Kasumi-1 (cell line): ENCODE data around the gene COLQ.

Experiments
- DNase-seq, 2 experiments: peaks; one replicate each; lab custom pipeline; 2025; lab: John Stamatoyannopoulos, UW

The COLQ gene

GRCh38 chr3:15454965-15455364, 66.5 kb downstream of the COLQ start:
- no peak for DNase-seq

DNA sequence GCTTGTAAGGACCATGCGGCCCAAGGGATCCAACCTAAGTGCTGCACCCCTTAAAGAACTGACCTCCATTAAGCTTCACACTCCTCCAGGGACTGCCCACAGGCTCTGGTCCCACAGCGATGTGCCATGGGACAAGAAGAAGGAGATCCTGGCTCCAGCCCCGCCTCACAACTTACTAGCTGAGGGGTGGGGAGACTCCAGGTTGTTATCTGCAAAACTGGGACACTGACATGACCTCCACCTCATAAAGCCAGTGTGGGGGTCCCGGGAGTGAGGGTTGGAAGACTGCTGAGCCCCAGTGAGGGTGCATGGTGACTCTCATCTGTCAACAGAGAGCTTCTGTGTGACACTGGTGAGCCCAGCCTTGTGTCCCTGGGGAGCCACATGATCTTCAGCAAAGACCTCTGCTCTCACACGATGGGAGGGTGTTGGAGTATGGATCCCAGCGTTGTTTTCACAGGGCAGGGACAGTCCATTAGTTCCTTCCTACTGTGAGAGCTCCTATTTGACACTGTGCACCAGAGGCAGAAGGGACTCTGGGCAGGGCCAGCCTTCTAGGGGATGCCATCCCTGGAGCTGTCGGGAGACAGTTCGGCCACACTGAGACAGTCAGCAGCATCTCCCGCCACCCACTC, 67.4 kb downstream of the COLQ start:
- no peak for DNase-seq

DNA sequence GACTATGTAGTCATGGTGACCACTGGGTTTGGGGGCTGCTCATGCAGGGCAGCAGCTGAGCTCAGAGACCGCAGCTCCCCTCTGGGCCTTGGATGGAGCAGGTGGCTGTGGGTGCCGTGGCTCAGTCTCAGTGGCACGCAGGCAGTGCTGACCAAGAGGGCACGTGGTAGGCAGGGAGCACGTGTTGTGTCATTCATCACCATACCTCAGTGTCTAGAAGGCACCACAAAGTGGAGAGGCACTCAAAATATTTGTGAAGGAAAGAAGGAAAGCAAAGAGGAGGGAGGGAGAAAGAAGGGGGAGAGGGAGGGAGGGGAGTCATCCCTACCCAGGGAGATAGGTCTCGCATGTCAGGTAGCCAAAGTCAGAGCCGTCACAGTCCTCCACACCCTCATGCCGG, 68.0 kb downstream of the COLQ start:
- DNase-seq: no peak

- no peak for DNase-seq
These were observed 68.5 kb downstream of the COLQ start for GRCh38 chr3:15452961-15453360.

- no peak for DNase-seq
These were observed 69.3 kb downstream of the COLQ start for GRCh38 chr3:15452156-15452555.

- no peak for DNase-seq
These were observed 70.0 kb downstream of the COLQ start for GRCh38 chr3:15451216-15452113.

- DNase-seq: no peak
These were observed 70.9 kb downstream of the COLQ start for GRCh38 chr3:15450438-15451215.

- DNase-seq: no peak
These were observed 71.8 kb downstream of the COLQ start for GRCh38 chr3:15449489-15450224.

- DNase-seq: no peak
These were observed 77.5 kb downstream of the COLQ start for GRCh38 chr3:15443826-15444524.

GRCh38 chr3:15440891-15441290, 80.6 kb downstream of the COLQ start:
- peak; percentile 34 to 47 for DNase-seq

- DNase-seq: no peak
These were observed 82.0 kb downstream of the COLQ start for GRCh38 chr3:15439476-15439875.

DNA sequence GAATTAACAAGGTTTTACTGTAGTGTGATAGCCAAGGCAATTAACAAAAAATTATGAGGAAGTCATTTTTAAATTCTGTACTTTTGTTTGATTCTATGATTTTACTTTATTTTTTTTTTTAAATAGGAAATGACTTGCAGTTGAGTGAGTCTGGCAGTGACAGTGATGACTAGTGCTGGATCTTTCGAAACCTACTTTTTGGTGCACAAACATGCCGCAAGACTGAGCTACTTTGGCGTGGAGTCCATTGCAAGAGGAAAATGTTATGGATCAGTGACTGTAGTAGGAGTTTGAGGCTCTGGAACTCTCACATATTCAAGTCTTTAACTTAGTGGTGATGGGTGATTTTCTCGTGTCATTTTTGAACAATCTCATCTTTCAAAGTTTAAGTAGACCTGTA, 82.5 kb downstream of the COLQ start:
- DNase-seq: no peak

DNA sequence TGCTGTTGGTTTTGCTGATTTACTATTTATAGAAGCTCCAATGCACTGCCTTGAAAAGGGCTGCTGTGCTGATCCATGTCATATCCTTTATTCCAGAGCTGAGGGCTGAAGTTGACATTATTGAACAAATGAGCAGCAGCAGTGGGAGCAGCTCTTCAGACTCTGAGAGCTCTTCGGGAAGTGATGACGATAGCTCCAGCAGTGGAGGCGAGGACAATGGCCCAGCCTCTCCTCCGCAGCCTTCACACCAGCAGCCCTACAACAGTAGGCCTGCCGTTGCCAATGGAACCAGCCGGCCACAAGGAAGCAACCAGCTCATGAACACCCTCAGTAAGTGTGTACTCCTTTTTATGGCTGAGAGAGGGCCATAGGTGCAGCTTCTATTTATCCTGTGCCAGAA, 85.3 kb downstream of the COLQ start:
- DNase-seq: no peak

DNA sequence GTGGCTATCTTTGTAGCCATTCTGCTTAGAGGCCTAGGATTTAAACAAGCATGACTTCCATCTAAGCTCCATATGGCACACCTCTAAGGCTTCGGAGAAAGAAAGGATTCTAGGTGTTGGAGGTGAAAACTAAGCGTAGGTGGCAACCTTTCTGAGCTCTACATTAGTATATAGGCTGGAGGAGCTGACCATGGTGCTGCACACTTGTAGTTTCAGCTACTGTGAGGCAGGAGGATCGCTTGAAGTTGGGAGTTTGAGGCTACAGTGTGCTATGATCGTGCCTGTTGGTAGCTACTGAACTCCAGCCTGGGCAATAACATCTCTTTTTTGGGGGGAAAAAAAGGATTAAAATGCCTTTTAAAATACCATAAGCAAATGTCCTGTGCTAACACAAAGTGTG, 86.8 kb downstream of the COLQ start:
- peak; percentile 31 to 33 for DNase-seq

- DNase-seq: no peak
These were observed 88.0 kb downstream of the COLQ start for GRCh38 chr3:15433531-15433930.

DNA sequence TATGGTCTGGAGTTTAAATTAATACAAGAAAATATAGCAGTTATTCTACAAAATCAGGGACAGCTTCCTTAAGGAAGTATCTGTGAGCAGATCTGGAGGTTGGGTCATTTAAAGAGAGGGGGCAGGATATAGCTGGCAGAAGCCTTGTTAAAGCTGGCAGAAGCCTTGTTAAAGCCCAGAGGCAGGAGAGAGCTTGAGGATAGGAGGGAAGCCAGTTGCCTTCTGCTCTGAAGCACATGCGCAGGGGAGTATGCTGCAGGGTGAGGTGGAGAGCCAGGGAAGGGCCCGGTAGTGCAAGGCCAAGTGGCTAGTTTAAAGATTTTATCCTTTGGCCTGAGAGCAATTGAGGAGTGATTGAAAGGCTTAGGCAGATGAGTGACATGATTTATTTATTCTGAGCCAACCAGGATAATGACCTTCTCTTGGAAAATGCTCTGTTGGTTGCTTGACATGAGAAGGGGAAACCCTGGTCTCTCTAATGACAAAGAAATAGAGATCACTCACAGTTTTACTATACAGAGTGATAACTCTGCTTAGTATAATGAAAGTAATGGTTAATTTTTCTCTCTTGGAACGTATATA, 90.2 kb downstream of the COLQ start:
- no peak for DNase-seq

- DNase-seq: no peak
These were observed 90.9 kb downstream of the COLQ start for GRCh38 chr3:15430624-15431023.

- no peak for DNase-seq
These were observed 92.4 kb downstream of the COLQ start for GRCh38 chr3:15429080-15429479.

DNA sequence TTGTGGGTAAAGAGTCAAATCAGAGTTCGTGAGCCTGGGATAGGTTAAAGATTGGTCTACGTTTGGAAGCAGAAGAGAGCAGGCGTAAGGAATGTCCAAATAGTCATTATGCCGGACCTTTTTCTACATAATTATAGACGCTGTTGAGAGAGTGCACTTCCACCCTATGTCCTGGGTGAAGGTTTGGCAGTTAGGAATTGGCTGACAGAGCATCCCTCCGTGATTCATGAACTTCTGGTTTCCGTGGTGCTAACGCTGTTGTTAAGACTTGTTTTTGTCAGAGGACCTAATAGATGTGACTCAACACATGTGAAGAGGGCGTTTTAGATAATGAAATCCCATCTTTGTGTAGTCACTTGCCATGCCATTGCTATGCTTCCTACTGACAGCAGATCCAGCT, 93.0 kb downstream of the COLQ start:
- DNase-seq: peak; percentile 6 to 15

DNA sequence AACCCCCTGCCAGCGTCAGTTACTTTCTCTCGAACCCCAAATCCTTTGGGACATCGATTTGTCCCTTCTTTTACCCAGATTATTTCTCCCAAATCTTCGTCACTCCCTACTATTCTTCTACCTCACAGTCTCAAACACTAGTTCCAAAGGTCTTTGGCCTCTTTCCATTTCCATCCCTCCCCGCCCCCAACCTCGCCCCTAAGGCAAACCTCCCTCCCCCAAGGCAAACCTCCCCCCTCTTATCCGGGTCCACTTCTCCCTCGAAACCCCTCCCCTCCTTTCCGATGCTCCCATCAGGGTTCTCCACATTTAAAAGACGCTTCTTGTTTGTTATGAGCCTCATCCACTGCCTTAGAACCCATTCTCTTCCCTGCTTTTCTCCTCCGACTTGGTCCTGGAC, 93.5 kb downstream of the COLQ start:
- DNase-seq: no peak
